H1 (cell line): ENCODE data around the gene STK40. TPM values are rescaled to one million over a fixed set of nuclear protein-coding genes. Genes with fewer than 3 reads are reported as not detected.

Source experiments
- CTCF ChIA-PET: fragments of 300-600 bp; sonication (Branson Sonifier 250); formaldehyde crosslinking; loops from one replicate; lab custom pipeline; 2021; ENCODE audit not compliant: partially characterized antibody; lab: Charles Lee
- POLR2A ChIA-PET: fragments of 300-600 bp; sonication (Branson Sonifier 250); formaldehyde crosslinking; loops from one replicate; lab custom pipeline; 2021; ENCODE audit warnings: inconsistent platforms; ENCODE audit not compliant: partially characterized antibody; lab: Charles Lee
- DNase-seq, 2 experiments: peaks; one replicate each; pipeline versions ENCODE4 v3.0.0 to v3.0.0-alpha.2; 2010 to 2022; ENCODE audit warnings: low spot score in 2 of 2, low read depth in 1 of 2, mixed read lengths in 1 of 2
- FAIRE-seq: peaks from 2 replicates; lab custom pipeline; 2011; peaks lifted over from hg19 to GRCh38; lab: Jason Lieb, UNC
- H2AFZ ChIP-seq: 2 replicates; pipeline ENCODE4 v1.8.1; 2012; ENCODE audit warnings: low read length, inconsistent platforms
- H2AK5ac ChIP-seq: 2 replicates; pipeline ENCODE4 v1.6.1; 2013; ENCODE audit warnings: low read depth, low read length
- H2BK120ac ChIP-seq: replicated peaks from 2 replicates; pipeline ENCODE3; 2013; ENCODE audit warnings: low read depth, low read length, inconsistent platforms
- H2BK12ac ChIP-seq: 2 replicates; pipeline ENCODE4 v1.6.1; 2013; ENCODE audit warnings: low read depth, low read length
- H2BK15ac ChIP-seq: 2 replicates; pipeline ENCODE4 v1.6.1; 2013; ENCODE audit warnings: low read length
- H2BK20ac ChIP-seq: 2 replicates; pipeline ENCODE4 v1.6.1; 2013; ENCODE audit warnings: low read length
- H2BK5ac ChIP-seq: 2 replicates; pipeline ENCODE4 v1.6.1; 2013; ENCODE audit warnings: low read depth, low read length
- H3K14ac ChIP-seq: 2 replicates; pipeline ENCODE4 v1.6.1; 2013; ENCODE audit warnings: inconsistent platforms; ENCODE audit not compliant: insufficient read length
- H3K18ac ChIP-seq: 2 replicates; pipeline ENCODE4 v1.6.1; 2013; ENCODE audit warnings: low read length; ENCODE audit errors: extremely low read depth
- H3K23ac ChIP-seq: 2 replicates; pipeline ENCODE4 v1.6.1; 2013; ENCODE audit warnings: inconsistent platforms; ENCODE audit not compliant: insufficient read length
- H3K23me2 ChIP-seq: 2 replicates; pipeline ENCODE4 v1.6.1; 2013; ENCODE audit warnings: low read depth, low read length
- H3K27ac ChIP-seq: 2 replicates; pipeline ENCODE4 v1.6.1; 2011; ENCODE audit warnings: low read depth, low read length, inconsistent platforms
- H3K27me3 ChIP-seq, 4 experiments: replicated peaks in 1 of 4; 1 replicate in 1 of 4; 2 replicates in 3 of 4; pipeline versions ENCODE4 v1.6.1 to v1.8.1; 2011 to 2013; ENCODE audit warnings: low read length in 3 of 4, mild to moderate bottlenecking in 3 of 4, inconsistent platforms in 2 of 4, mixed read lengths in 2 of 4, moderate library complexity in 1 of 4; ENCODE audit not compliant: control insufficient read depth in 3 of 4, insufficient read depth in 3 of 4; ENCODE audit errors: extremely low read depth in 1 of 4
- H3K36me3 ChIP-seq, 4 experiments: 2 replicates each; pipeline versions ENCODE4 v1.6.1 to v1.8.1; 2011 to 2013; ENCODE audit warnings: mild to moderate bottlenecking in 4 of 4, low read length in 3 of 4, moderate library complexity in 2 of 4, control low read depth in 1 of 4, inconsistent platforms in 1 of 4; ENCODE audit not compliant: insufficient read depth in 4 of 4, control insufficient read depth in 2 of 4
- H3K4ac ChIP-seq: replicated peaks from 2 replicates; pipeline ENCODE3; 2013; ENCODE audit warnings: low read length, low read depth, mixed read lengths, inconsistent platforms; ENCODE audit not compliant: insufficient read length
- H3K4me1 ChIP-seq, 4 experiments: replicated peaks in 1 of 4; 1 replicate in 1 of 4; 2 replicates in 3 of 4; pipeline versions ENCODE4 v1.6.1 to v1.8.1; 2011 to 2013; ENCODE audit warnings: low read length in 3 of 4, inconsistent platforms in 2 of 4, mixed read lengths in 1 of 4; ENCODE audit not compliant: insufficient read depth in 4 of 4, control insufficient read depth in 3 of 4
- H3K4me2 ChIP-seq, 2 experiments: 2 replicates each; pipeline versions ENCODE4 v1.6.1 to v1.8.1; 2011 to 2013; ENCODE audit warnings: low read depth in 2 of 2, low read length in 2 of 2, control low read depth in 1 of 2, inconsistent platforms in 1 of 2, mild to moderate bottlenecking in 1 of 2; ENCODE audit not compliant: insufficient read depth in 1 of 2
- H3K4me3 ChIP-seq, 4 experiments: fragments of 200-600, 300-600 bp in 1 of 4; sonication (generic), shearing (Covaris generic), sonication (Bioruptor Twin) in 1 of 4; 2 replicates each; pipeline versions ENCODE4 v1.5.1 to v1.8.1; 2011 to 2016; ENCODE audit warnings: low read length in 4 of 4, low read depth in 3 of 4, control low read depth in 2 of 4, inconsistent platforms in 2 of 4, mild to moderate bottlenecking in 2 of 4, mixed read lengths in 1 of 4, moderate library complexity in 1 of 4; ENCODE audit not compliant: insufficient read depth in 2 of 4; ENCODE audit errors: extremely low read depth in 1 of 4
- H3K56ac ChIP-seq: replicated peaks from 2 replicates; pipeline ENCODE3; 2013; ENCODE audit warnings: low read depth, mild to moderate bottlenecking, mixed read lengths, low read length, inconsistent platforms; ENCODE audit not compliant: insufficient read length
- H3K79me1 ChIP-seq: 2 replicates; pipeline ENCODE4 v1.6.1; 2013; ENCODE audit warnings: low read depth, low read length, control low read depth
- H3K79me2 ChIP-seq, 2 experiments: 2 replicates each; pipeline versions ENCODE4 v1.6.1 to v1.8.1; 2012 to 2013; ENCODE audit warnings: low read length in 2 of 2, mild to moderate bottlenecking in 2 of 2, inconsistent platforms in 1 of 2; ENCODE audit not compliant: insufficient read depth in 2 of 2, control insufficient read depth in 1 of 2
- H3K9ac ChIP-seq, 4 experiments: replicated peaks in 1 of 4; 1 replicate in 1 of 4; 2 replicates in 3 of 4; pipeline versions ENCODE4 v1.6.1 to v1.8.1; 2011 to 2013; ENCODE audit warnings: low read depth in 3 of 4, low read length in 3 of 4, control low read depth in 2 of 4, mild to moderate bottlenecking in 2 of 4, moderate library complexity in 2 of 4, inconsistent platforms in 1 of 4; ENCODE audit errors: extremely low read depth in 1 of 4
- H3K9me3 ChIP-seq, 2 experiments: 2 replicates each; pipeline versions ENCODE4 v1.6.1 to v1.8.1; 2012 to 2013; ENCODE audit warnings: mild to moderate bottlenecking in 2 of 2, moderate library complexity in 2 of 2, control low read depth in 1 of 2, inconsistent platforms in 1 of 2, low read depth in 1 of 2, low read length in 1 of 2, mixed read lengths in 1 of 2; ENCODE audit not compliant: insufficient read depth in 2 of 2
- H4K20me1 ChIP-seq, 2 experiments: replicated peaks in 1 of 2; 2 replicates each; pipeline versions ENCODE3 to v1.8.1; 2011 to 2013; ENCODE audit warnings: inconsistent platforms in 2 of 2, low read length in 2 of 2, mild to moderate bottlenecking in 1 of 2; ENCODE audit not compliant: insufficient read depth in 2 of 2, control insufficient read depth in 1 of 2
- H4K5ac ChIP-seq: 2 replicates; pipeline ENCODE4 v1.6.1; 2013; ENCODE audit warnings: low read length, low read depth, mixed read lengths, inconsistent platforms; ENCODE audit not compliant: insufficient read length
- H4K8ac ChIP-seq: 2 replicates; pipeline ENCODE4 v1.8.0; 2013; ENCODE audit warnings: mild to moderate bottlenecking, moderate library complexity, low read length, inconsistent platforms; ENCODE audit not compliant: insufficient read depth; ENCODE audit errors: extremely low read depth
- H4K91ac ChIP-seq: replicated peaks from 2 replicates; pipeline ENCODE3; 2013; ENCODE audit warnings: low read length, mixed read lengths, inconsistent platforms; ENCODE audit not compliant: insufficient read length
- ASH2L ChIP-seq: fragments of 200-600, 300-600 bp; sonication (generic); IDR thresholded peaks from one replicate; pipeline ENCODE4 v1.7.1; 2017; ENCODE audit warnings: low read length
- BRCA1 ChIP-seq: IDR thresholded peaks from 2 replicates; pipeline ENCODE4 v1.6.1; 2012; ENCODE audit warnings: low read depth, low read length, improper control_type of control experiment
- E2F6 ChIP-seq: IDR thresholded peaks from 2 replicates; pipeline ENCODE4 v1.6.1; 2012; ENCODE audit warnings: inconsistent platforms
- GTF2F1 ChIP-seq: IDR thresholded peaks from 2 replicates; pipeline ENCODE4 v1.6.1; 2012; ENCODE audit warnings: low read depth, low read length, improper control_type of control experiment, borderline replicate concordance
- POLR2A ChIP-seq, 2 experiments: IDR thresholded peaks; 1 replicate in 1 of 2; 2 replicates in 1 of 2; pipeline ENCODE4 v1.6.1; 2011; ENCODE audit warnings: low read depth in 2 of 2, low read length in 2 of 2, mild to moderate bottlenecking in 2 of 2; ENCODE audit errors: control extremely low read depth in 1 of 2
- POU5F1 ChIP-seq: IDR thresholded peaks from 2 replicates; pipeline ENCODE4 v1.6.1; 2011; ENCODE audit warnings: low read depth, mild to moderate bottlenecking, low read length, moderate library complexity
- SIN3A ChIP-seq, 2 experiments: IDR thresholded peaks in 1 of 2; conservative IDR thresholded peaks in 1 of 2; 2 replicates each; pipeline ENCODE4 v1.6.1; 2011 to 2012; ENCODE audit warnings: low read length in 2 of 2, improper control_type of control experiment in 1 of 2, low read depth in 1 of 2, mild to moderate bottlenecking in 1 of 2
- TAF1 ChIP-seq: IDR thresholded peaks from 2 replicates; pipeline ENCODE4 v1.6.1; 2011; ENCODE audit warnings: mild to moderate bottlenecking, low read depth, low read length
- TBP ChIP-seq: IDR thresholded peaks from 2 replicates; pipeline ENCODE4 v1.6.1; 2011; ENCODE audit warnings: low read depth, low read length, improper control_type of control experiment
- WGBS, 2 experiments: shearing (Covaris generic) in 1 of 2; methylation state at CpG; one replicate each; pipeline versions ENCODE4 v1.1.6 to v1.1.7; 2013 to 2015; ENCODE audit warnings: low lambda C conversion rate in 2 of 2, mixed read lengths in 2 of 2, inconsistent platforms in 1 of 2, low coverage in 1 of 2, missing lambda C conversion rate in 1 of 2; ENCODE audit not compliant: insufficient replicate concordance in 2 of 2, insufficient coverage in 1 of 2, insufficient read length in 1 of 2; ENCODE audit errors: extremely low coverage in 1 of 2, missing lambda C conversion rate in 1 of 2; 5-methylcytosine and 5-hydroxymethylcytosine counted together
- polyA plus RNA-seq, 7 experiments: library from polyadenylated mRNA; depleted of rRNA in 3 of 7; stranded (reverse) in 5 of 7; unstranded in 2 of 7; fragments of >200 nt in 5 of 7; fragments of 200-250 nt in 2 of 7; gene quantifications; 1 replicate in 5 of 7; 2 replicates in 1 of 7; 4 replicates in 1 of 7; pipeline versions ENCODE4 v1.2.1 to v1.2.3, GENCODE V29; 2011 to 2013; ENCODE audit warnings: missing spikeins in 2 of 7, mixed read lengths in 2 of 7
- total RNA-seq: library from RNA; stranded (reverse); fragmentation: NEBNext Ultra II Directional; extraction: Animal tissue kit (Norgen Biotek cat#: 25700); gene quantifications from 2 replicates; pipeline ENCODE4 v1.2.1, GENCODE V29; 2021

STK40 gene
- total and polyA plus RNA-seq, 2 of the 8 experiments (the other 6 are each of a cell fraction or from before 2014, with no cell fraction given), result 13.6 to 28.6 TPM

- no peak for FAIRE-seq
- H4K8ac ChIP-seq, result no peak overlapping the region; the same call in 1 of the 2 replicates
- no peak overlapping the region for H2AK5ac ChIP-seq
- no peaks in the 10 kb centered on the region for H3K79me2 ChIP-seq
- H3K79me1 ChIP-seq, result no peaks in the 10 kb centered on the region; the same call in 1 of the 2 replicates
- 94% methylated on average over 7 of the region's 7 CpGs; no CpG with 5 or more reads in 1 of the 2 experiments for WGBS, 2 experiments
- H3K27me3 ChIP-seq, result no peaks in the 10 kb centered on the region
- H3K4me2 ChIP-seq, result no peak overlapping the region
- H2BK5ac ChIP-seq, result no peak overlapping the region
- H3K9me3 ChIP-seq, result no peaks in the 10 kb centered on the region
- H3K23ac ChIP-seq, result no peak overlapping the region
- ChIA-PET CTCF (interaction anchor here (1.0 to 7.0 kb wide), 3 partner anchors 64 to 79 kb away, joined by 3 to 30 read pairs (median 4); no protein-coding TSS in a partner anchor), POLR2A (interaction anchor here (0.6 to 4.2 kb wide), 3 partner anchors 11 to 149 kb away, joined by 3 to 21 read pairs (median 5); partner anchors contain the start of gene MAP7D1)
- H3K18ac ChIP-seq, result no peak overlapping the region
- H3K23me2 ChIP-seq, result peaks cover 6% of the 10 kb centered on the region
- no peak overlapping the region for H3K9ac ChIP-seq
- peaks cover 0 to 10% of the 10 kb centered on the region in 2 experiments for H4K20me1 ChIP-seq
- H3K4me3 ChIP-seq, result no peak overlapping the region
- no peak overlapping the region for H2AFZ ChIP-seq
- TF ChIP-seq TAF1, result no peak
- TF ChIP-seq TBP, result no peak
- no peak for TF ChIP-seq SIN3A (conservative IDR thresholded peaks at IDR 0.05 in 1 of 2, IDR thresholded peaks at IDR 0.05 in 1 of 2; ENCODE audit: low read depth in 1 of 2, low read length in 2 of 2)
- no peak for TF ChIP-seq POU5F1
- TF ChIP-seq BRCA1, result no peak
- no peak for TF ChIP-seq GTF2F1
- TF ChIP-seq ASH2L, result no peak
- no peak for TF ChIP-seq E2F6
- TF ChIP-seq POLR2A (IDR thresholded peaks at IDR 0.05; ENCODE audit: control extremely low read depth in 1 of 2, low read depth in 2 of 2, low read length in 2 of 2), result no peak
- no peak overlapping the region for H3K27ac ChIP-seq
- H3K14ac ChIP-seq, result no peak overlapping the region
- no peak overlapping the region for H2BK20ac ChIP-seq
- no peak overlapping the region for H2BK12ac ChIP-seq
- peaks cover 0 to 9% (median 6%) of the 10 kb centered on the region in 4 experiments; a peak in 6 of 7 replicates for H3K4me1 ChIP-seq
- no peak overlapping the region for H2BK15ac ChIP-seq
- no peak overlapping the region for H3K4ac ChIP-seq
- H3K56ac ChIP-seq, result no peak overlapping the region
- DNase-seq, result no peak
- H3K36me3 ChIP-seq, result peaks cover 19 to 43% (median 35%) of the 10 kb centered on the region in 4 experiments
- H2BK120ac ChIP-seq, result no peak overlapping the region
- H4K5ac ChIP-seq, result no peak overlapping the region
- no peak overlapping the region for H4K91ac ChIP-seq
Observed at GRCh38 chr1:36304521-36304920, 81.2 kb downstream of the STK40 start.
